PC-3 (cell line): ENCODE measurements around the gene COL1A1.

Source experiments
- EZH2phosphoT487 ChIP-seq: fragments of 300-600 bp; sonication (generic); IDR thresholded peaks from 2 replicates; pipeline ENCODE4 v1.6.1; 2018; ENCODE audit warnings: mild to moderate bottlenecking, antibody characterized with exemption, low read length, borderline replicate concordance
- TF ChIP-seq, protein P1 (sequence below): fragments of 300-600 bp; sonication (generic); conservative IDR thresholded peaks from 2 replicates; pipeline ENCODE4 v1.5.1; 2017; ENCODE audit warnings: antibody characterized with exemption, low read depth, mild to moderate bottlenecking, low read length

DNA sequence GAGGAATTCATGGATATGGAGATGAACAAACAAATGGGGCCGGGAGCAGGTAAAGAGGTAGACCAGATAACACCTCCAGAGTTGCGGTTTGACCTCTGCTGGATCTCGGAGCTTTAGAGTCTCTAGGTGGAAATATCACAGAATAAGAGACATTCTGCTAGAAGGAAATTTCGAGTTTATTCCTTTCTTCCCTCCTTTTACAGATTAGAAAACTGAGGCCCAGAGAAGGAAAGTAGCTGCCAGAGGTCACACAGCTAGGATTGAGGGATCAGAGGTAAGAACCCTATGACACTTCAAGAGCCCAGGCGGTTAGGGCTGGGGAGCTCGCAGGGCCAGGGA is 7.7 kb upstream of the COL1A1 start:
- no peak for TF ChIP-seq EZH2phosphoT487
- TF ChIP-seq, protein P1, sequence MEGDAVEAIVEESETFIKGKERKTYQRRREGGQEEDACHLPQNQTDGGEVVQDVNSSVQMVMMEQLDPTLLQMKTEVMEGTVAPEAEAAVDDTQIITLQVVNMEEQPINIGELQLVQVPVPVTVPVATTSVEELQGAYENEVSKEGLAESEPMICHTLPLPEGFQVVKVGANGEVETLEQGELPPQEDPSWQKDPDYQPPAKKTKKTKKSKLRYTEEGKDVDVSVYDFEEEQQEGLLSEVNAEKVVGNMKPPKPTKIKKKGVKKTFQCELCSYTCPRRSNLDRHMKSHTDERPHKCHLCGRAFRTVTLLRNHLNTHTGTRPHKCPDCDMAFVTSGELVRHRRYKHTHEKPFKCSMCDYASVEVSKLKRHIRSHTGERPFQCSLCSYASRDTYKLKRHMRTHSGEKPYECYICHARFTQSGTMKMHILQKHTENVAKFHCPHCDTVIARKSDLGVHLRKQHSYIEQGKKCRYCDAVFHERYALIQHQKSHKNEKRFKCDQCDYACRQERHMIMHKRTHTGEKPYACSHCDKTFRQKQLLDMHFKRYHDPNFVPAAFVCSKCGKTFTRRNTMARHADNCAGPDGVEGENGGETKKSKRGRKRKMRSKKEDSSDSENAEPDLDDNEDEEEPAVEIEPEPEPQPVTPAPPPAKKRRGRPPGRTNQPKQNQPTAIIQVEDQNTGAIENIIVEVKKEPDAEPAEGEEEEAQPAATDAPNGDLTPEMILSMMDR: no peak
